ENCODE data around the gene AGMO.

AGMO gene

DNA sequence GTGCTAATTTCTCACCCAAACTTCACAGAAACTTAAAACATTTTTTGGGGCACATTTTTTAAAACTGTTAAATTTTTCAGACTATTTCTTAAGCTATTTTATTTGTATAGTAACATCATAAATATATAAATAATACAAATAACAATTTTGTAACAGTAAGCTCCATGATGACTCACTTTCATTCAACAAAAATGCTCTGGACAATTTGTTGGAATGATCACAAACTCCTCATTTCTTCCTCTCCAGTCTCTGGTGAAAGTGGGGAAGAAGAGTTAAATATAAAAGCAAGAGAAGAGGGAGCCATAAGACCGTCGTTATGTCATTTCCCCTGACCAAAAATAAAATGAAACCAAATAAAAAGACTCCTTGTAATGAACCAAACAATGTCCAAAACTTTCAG is 162.4 kb downstream of the AGMO start:
- Histone ChIP-seq H2AFZ (ENCODE audit: low read depth, low read length) (no peak overlapping the region), H3K27ac (ENCODE audit: low read length) (no peak overlapping the region), H3K4me2 (ENCODE audit: low read length) (no peak overlapping the region), H3K4me1 (ENCODE audit: low read length) (peaks cover 11% of the 10 kb centered on the region), H3K9ac (ENCODE audit: low read length) (no peak overlapping the region), H3K79me2 (ENCODE audit: low read length) (no peaks in the 10 kb centered on the region), H3K36me3 (replicated peaks; ENCODE audit: low read depth, low read length) (no peaks in the 10 kb centered on the region), H4K20me1 (ENCODE audit: insufficient read depth, low read length) (no peaks in the 10 kb centered on the region), H3K27me3 (ENCODE audit: low read depth, low read length) (no peaks in the 10 kb centered on the region), H3K4me3 (ENCODE audit: low read length) (no peak overlapping the region), H3K9me3 (ENCODE audit: insufficient read depth, low read length) (no peaks in the 10 kb centered on the region)
- TF ChIP-seq, protein P1, sequence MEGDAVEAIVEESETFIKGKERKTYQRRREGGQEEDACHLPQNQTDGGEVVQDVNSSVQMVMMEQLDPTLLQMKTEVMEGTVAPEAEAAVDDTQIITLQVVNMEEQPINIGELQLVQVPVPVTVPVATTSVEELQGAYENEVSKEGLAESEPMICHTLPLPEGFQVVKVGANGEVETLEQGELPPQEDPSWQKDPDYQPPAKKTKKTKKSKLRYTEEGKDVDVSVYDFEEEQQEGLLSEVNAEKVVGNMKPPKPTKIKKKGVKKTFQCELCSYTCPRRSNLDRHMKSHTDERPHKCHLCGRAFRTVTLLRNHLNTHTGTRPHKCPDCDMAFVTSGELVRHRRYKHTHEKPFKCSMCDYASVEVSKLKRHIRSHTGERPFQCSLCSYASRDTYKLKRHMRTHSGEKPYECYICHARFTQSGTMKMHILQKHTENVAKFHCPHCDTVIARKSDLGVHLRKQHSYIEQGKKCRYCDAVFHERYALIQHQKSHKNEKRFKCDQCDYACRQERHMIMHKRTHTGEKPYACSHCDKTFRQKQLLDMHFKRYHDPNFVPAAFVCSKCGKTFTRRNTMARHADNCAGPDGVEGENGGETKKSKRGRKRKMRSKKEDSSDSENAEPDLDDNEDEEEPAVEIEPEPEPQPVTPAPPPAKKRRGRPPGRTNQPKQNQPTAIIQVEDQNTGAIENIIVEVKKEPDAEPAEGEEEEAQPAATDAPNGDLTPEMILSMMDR (IDR thresholded peaks at IDR 0.05; ENCODE audit: low read depth, low read length), result no peak
- no peak for TF ChIP-seq EZH2phosphoT487 (IDR thresholded peaks at IDR 0.05; ENCODE audit: low read depth)

DNA sequence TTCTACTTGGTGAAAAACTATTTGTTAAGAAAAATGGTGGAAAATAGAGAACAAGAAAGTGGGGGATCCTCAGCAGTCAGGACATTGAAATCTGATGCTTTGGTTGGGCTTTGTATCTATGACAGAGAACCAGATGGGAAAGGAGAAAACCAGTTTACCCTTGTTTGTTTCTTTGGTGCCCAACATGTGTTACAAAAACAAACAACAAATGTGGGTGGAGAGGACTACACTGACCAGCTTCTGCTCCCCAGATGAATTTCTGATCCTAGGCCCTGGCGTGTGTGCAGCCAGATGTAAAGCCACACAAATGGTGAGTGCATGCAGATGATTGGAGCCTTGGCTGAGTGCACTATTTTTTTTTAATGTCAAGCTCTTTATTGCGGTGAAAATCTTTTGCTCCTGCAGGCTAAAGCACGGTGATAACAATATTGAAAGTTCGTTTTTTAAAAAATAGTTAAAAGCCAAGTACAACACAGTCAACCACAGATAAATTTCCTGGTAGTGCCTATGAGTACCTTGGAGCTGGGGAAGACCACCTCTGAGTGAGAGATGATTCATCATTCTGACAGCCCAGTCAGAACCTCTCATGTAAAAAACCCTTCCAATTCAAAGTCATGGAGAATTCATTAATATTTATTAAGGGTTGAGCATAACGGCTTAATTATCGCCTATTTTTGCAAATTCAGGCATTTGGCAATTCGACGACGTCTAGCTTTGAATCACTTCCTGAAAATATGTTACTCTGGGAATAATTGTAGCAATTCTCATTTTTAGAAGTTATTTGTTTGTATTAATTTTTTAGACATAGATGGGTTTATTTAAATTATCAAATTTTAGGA is 163.7 kb downstream of the AGMO start:
- Histone ChIP-seq H3K27ac (ENCODE audit: low read length) (no peak overlapping the region), H3K4me3 (ENCODE audit: low read length) (no peak overlapping the region), H3K27me3 (ENCODE audit: low read depth, low read length) (no peaks in the 10 kb centered on the region), H2AFZ (ENCODE audit: low read depth, low read length) (no peak overlapping the region), H3K9ac (ENCODE audit: low read length) (no peak overlapping the region), H3K9me3 (ENCODE audit: insufficient read depth, low read length) (no peaks in the 10 kb centered on the region), H3K4me2 (ENCODE audit: low read length) (0 out of 2 replicates have a peak overlapping the region, but pooled peaks have one; percentile 2), H3K79me2 (ENCODE audit: low read length) (no peaks in the 10 kb centered on the region), H3K4me1 (ENCODE audit: low read length) (peaks cover 17% of the 10 kb centered on the region), H3K36me3 (replicated peaks; ENCODE audit: low read depth, low read length) (no peaks in the 10 kb centered on the region), H4K20me1 (ENCODE audit: insufficient read depth, low read length) (no peaks in the 10 kb centered on the region)
- TF ChIP-seq EZH2phosphoT487 (IDR thresholded peaks at IDR 0.05; ENCODE audit: low read depth), result no peak
- TF ChIP-seq, protein P1 (IDR thresholded peaks at IDR 0.05; ENCODE audit: low read depth, low read length), result no peak

DNA sequence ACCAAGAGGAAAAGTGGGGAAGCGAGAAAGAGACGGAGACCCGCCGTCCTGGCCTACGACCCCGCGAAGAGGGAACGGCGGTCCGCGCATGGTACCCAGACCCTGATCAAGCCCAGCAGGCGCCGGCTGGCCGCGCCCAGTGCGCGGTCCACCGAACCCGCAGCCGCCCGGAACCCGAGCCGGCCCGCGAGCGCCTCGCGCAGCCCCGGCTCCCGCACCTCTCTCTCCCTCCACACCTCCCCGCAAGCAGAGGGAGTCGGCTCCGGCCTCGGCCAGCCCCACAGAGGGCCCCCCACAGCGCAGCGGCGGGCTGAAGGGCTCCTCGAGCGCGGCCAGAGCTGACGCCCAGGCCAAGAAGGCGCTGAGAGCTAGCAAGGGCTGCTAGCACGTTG is 164.7 kb downstream of the AGMO start:
- H4K20me1 ChIP-seq (ENCODE audit: insufficient read depth, low read length), result no peaks in the 10 kb centered on the region
- H2AFZ ChIP-seq (ENCODE audit: low read depth, low read length), result no peak overlapping the region
- H3K4me3 ChIP-seq (ENCODE audit: low read length), result no peak overlapping the region
- no peak overlapping the region for H3K9ac ChIP-seq (ENCODE audit: low read length)
- H3K27me3 ChIP-seq (ENCODE audit: low read depth, low read length), result no peaks in the 10 kb centered on the region
- H3K27ac ChIP-seq (ENCODE audit: low read length), result no peak overlapping the region
- TF ChIP-seq, protein P1 (IDR thresholded peaks at IDR 0.05; ENCODE audit: low read depth, low read length), result no peak
- TF ChIP-seq EZH2phosphoT487 (IDR thresholded peaks at IDR 0.05; ENCODE audit: low read depth), result no peak
- H3K79me2 ChIP-seq (ENCODE audit: low read length), result no peaks in the 10 kb centered on the region
- peaks cover 17% of the 10 kb centered on the region for H3K4me1 ChIP-seq (ENCODE audit: low read length)
- H3K9me3 ChIP-seq (ENCODE audit: insufficient read depth, low read length), result no peaks in the 10 kb centered on the region
- H3K36me3 ChIP-seq (replicated peaks; ENCODE audit: low read depth, low read length), result no peaks in the 10 kb centered on the region
- H3K4me2 ChIP-seq (ENCODE audit: low read length), result no peak overlapping the region

DNA sequence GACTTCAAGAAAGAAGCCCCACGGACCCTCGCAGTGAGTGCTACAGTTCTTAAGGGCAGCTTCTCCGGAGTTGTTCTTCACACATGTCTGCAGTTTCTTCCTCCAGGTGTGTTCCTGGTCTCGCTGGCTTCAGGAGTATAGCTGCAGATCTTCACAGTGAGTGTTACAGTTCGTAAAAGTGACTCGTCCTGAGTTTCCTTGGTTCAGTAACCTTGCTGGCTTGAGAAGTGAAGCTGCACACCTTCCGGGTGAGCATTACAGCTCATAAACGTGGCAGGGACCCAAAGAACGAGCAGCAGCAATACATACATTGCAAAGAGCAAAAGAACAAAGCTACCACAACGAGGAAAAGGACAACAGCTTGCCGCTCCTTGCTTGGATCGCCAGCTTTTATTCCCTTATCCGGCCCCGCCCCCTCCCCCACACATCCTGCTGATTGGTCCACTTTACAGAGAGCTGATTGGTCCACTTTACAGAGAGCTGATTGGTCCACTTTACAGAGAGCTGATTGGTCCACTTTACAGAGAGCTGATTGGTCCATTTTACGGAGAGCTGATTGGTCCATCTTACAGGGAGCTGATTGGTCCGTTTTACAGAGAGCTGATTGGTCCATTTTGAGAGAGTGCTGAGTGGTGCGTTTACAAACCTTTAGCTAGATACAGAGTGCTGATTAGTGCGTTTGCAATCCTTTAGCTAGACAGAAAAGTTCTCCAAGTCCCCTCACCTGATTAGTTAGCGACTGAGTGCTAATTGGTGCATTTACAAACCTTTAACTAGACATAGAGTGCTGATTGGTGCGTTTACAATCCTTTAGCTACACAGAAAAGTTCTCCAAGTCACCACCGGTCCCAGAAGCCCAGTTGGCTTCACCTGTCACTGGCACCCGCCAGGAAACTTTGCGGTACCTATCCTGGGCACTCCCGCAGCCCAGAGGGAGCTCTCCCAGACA is 165.3 kb downstream of the AGMO start:
- Histone ChIP-seq H3K79me2 (ENCODE audit: low read length) (no peaks in the 10 kb centered on the region), H3K9ac (ENCODE audit: low read length) (no peak overlapping the region), H3K4me3 (ENCODE audit: low read length) (no peak overlapping the region), H3K27ac (ENCODE audit: low read length) (no peak overlapping the region), H3K36me3 (replicated peaks; ENCODE audit: low read depth, low read length) (no peaks in the 10 kb centered on the region), H3K4me2 (ENCODE audit: low read length) (no peak overlapping the region), H2AFZ (ENCODE audit: low read depth, low read length) (no peak overlapping the region), H3K4me1 (ENCODE audit: low read length) (peaks cover 17% of the 10 kb centered on the region), H3K9me3 (ENCODE audit: insufficient read depth, low read length) (no peaks in the 10 kb centered on the region), H4K20me1 (ENCODE audit: insufficient read depth, low read length) (no peaks in the 10 kb centered on the region), H3K27me3 (ENCODE audit: low read depth, low read length) (no peaks in the 10 kb centered on the region)
- TF ChIP-seq, protein P1 (IDR thresholded peaks at IDR 0.05; ENCODE audit: low read depth, low read length), result no peak
- TF ChIP-seq EZH2phosphoT487 (IDR thresholded peaks at IDR 0.05; ENCODE audit: low read depth), result no peak

Measured in OCI-LY3 (cell line).